Measurements from ENCODE around the gene ERG28.
"Not testable (repeated sequence)": the region's sequence is repeated elsewhere in the genome, so short reads cannot be mapped to it uniquely, and the experiment has no call there.

ERG28 gene

DNA sequence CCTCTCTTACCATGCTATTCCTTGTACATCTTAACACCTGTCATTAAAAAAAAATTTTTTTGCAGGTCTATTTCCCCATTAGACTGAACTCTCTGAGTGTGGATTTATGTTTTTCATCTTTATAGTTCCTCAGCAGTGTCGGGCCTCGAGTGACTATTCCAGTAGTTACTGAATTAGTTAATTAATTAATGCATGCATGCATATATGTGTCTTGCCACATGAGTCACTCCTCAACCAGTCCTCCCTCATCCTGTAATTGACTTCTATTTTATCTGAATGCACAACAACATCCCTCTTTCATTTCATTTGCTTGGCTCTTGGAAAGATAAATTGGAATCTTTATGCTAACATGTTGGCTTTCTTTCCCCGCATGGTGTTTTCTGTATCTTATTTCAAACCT is 35.6 kb downstream of the ERG28 start:
- no peak for DNase-seq (ENCODE audit: low read depth in 2 of 2)

DNA sequence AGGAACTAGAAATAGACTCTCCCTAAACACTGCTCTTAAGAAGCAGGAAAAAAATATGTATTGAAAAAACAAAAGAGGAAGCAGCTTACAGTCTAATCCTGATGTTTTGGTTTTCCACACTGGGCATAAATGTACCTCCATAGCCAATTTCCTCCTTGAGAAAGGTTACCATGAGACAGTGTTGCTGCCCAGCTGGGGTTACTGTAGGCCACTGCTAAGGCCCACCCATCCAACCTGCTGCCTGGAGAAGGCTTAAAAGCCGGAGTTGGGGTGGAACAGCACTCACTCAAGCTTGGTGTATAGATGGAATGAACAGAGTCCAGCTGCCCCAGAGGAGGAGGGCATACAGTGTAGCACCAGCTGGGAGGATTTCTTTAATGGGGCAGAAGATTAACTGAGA is 41.1 kb downstream of the ERG28 start:
- no peak for DNase-seq (ENCODE audit: low read depth in 2 of 2)

DNA sequence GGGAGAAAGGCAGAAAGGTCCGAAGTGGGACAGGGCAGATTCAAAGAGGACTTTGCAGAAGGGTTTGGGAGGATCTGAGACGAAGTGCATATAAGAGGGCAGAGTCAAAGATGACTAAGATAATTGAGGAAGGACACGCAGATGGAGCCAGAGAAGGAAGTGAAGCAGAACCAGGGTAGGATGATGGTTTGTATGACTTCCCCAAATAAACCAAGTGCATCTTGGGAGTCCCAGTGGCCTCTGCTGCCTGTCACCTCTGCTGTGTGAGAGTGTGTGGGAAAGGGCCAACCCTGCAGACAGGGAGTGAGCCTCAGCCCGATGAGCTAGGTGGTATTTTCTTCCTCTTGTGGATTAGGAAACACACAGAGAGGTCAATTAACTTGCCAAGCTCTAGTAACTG is 45.5 kb downstream of the ERG28 start:
- DNase-seq (ENCODE audit: low read depth in 2 of 2) = no peak

DNA sequence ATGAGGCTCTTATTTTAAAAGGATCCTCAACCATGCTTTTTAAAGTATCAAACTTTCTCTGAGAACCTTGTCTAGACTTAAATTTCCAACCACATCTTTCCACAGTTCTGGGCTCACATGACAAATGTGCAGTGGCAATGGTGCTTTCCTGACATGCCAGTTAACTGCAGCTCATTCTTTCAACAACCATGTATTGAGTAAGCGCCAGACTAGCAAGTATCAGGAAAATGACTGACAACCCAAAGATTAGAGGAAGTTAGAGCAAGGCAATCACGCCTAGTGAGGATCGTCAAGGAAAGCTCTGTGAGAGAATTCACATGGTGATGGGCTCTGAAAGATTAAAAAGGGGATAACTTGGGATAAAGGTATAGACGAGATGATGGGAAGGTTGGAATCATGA is 46.5 kb downstream of the ERG28 start:
- DNase-seq (ENCODE audit: low read depth in 2 of 2) = no peak

DNA sequence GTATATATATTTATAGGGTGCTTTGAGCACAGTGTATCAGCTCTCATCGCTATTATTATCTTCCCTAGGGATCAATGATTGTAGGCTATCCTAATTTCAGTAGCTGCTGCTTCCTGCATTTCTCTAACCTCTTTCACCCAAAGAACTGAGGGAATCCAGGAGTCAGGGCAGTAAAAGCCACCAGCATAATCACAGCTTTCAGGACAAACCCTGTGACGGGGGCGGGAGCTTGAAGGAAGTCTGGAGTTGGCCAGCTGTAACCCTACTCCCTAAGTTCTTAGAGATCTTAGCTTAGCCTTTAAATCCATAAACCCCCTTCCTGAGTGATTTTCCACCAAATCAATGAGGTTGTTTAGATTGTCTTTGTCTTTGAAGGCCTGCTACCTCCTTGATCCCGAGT is 48.5 kb downstream of the ERG28 start:
- DNase-seq (ENCODE audit: low read depth in 2 of 2) = no peak

DNA sequence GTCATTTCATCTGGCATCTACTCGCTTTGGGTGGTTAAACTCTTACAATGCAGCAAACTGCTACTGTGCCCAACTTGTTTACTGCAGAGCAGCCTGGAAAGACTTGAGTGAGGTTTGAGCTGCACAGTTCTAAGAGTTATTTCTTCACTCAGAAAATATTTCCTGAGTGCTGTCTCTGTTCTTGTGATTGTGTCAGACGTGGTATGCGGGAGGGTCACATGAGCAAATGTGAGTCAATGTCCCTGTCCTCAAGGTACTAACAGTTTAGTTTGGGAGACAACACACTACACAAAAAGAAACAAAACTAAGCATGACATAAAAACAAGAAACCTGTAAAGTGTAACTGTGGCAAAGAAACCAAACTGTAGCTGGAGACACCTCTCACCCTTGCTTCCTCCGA is 49.8 kb downstream of the ERG28 start:
- DNase-seq (ENCODE audit: low read depth in 2 of 2) = no peak

DNA sequence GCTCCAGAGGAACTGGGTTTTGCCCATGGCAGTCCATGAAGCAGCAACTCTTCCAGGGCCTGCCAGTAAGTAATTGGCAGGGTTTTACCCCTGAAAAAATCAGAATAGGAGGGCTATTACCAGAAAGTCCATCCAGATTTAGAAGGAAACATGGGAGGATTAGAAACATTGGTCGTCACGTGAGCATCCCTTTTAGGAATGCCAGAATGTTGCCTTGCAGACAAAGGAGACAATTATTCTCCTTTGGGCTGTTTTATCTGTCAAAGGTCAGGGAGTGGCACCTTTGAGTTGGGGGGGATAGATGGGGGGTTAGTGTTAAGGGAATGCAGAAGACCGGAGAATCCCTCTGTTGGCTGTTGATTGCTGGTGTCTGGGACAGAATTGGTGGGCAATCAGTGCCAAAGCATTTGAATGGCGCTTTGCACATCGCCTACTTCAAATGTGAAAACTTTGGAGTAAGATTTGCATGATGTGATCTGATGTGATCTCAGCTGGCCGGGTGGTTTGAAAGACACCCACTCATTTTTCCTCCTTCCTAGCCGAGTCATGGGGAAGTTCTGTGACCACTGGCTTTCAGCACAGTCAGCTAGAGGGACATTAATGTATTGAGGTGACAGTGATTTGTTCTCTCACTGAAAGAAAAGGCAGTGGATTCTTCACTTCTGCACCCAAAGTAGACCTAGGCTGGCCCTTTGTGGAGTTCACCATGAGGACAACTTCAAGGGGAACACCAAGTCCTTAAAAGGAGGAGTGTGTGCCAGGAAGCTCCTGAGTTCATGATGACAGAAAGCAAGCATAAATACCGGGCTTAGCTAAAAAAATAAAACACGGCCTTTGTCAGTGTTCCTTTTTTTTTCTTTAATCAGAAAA is 50.8 kb downstream of the ERG28 start:
- DNase-seq (ENCODE audit: low read depth in 2 of 2) = no peak

DNA sequence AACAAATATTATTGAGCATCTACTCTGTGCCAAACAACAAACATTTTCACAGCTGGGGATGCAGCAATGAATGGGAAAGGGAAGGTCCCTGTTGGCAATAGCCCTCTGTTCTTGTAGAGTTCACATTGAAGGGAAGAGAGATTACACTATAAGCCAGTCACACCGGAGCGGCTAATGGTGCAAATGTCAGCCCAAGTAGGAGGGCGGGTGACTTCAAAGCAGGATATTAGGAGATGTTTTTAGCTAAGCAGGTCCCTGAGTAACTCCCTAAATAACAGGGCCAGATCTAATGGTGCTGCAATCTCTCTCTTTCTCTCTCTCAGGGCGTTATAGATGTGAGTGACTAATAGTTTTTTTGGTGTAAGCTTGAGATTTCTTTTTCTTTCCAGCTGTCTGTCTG is 51.6 kb downstream of the ERG28 start:
- no peak for DNase-seq (ENCODE audit: low read depth in 2 of 2)

DNA sequence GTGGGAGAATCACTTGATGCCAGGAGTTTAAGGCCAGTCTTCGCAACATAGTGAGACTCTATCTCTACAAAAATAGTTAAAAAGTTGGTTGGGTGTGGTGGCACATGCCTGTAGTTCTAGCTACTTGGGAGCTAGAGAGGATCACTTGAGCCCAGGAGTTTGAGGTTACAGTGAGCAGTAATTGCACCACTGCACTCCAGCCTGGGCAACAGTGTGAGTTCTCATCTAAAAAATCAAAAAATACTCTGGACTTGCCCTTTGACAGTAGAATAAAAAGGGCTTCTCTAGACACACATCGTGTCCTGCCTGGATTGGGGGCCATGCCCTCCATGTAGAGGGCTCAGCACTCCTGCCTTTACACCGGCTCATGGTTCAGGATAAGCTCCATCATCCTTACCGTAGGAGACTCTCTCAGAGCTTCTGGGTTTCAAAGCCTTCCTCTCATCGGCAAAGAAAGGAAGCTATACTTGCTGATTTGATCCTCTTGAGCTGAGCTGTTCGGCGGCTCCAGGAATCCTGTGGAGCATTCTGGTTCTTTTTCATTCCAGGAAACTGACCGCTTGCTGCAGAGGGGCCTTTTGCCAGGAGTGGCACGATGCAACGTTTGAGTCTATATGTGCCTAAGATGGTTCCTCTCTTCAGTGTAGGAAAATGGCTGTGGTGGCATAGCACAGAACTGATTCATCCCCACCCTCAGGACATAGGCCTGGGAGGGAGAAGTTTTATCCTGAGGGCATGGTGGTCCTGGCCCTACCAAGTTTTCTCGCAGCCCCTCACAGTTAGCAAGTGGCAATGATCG is 52.6 kb downstream of the ERG28 start:
- no peak for DNase-seq (ENCODE audit: low read depth in 2 of 2)

DNA sequence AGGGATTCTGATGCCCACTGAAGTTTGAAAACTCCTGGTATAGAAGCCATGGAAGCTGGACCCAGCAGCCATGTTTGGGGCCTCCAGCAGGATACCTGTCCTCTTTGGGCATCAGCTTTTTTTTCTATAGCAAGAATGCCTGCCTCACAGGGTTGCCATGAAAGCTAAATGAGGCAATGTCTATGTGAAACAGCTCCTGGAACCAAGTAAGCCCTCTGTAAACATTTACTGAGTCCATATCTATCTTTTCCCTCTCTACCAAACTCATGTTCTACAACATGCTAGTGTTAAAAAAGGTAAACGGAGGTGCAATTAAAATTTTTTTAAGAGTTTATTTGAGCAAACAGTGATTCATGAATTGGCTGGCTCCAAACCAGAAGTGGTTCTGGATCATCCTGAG is 53.6 kb downstream of the ERG28 start:
- no peak for DNase-seq (ENCODE audit: low read depth in 2 of 2)

DNA sequence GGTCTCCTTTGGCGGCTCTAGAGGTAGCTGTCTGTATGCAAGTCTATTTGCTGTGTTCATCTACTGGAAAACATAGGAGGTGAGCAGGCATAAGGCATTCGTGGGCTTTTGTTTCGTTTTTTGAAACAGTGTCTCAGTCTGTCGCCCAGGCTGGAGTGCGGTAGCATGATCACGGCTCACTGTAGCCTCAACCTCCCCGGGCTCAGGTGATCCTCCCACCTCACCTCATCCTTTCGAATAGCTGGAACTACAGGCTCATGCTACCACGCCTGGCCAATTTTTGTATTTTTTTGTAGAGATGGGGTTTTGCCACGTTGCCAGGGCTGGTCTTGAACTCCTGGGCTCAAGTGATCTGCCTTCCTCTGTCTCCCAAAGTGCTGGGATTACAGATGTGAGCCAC is 54.8 kb downstream of the ERG28 start:
- DNase-seq (ENCODE audit: low read depth in 2 of 2) = no peak

DNA sequence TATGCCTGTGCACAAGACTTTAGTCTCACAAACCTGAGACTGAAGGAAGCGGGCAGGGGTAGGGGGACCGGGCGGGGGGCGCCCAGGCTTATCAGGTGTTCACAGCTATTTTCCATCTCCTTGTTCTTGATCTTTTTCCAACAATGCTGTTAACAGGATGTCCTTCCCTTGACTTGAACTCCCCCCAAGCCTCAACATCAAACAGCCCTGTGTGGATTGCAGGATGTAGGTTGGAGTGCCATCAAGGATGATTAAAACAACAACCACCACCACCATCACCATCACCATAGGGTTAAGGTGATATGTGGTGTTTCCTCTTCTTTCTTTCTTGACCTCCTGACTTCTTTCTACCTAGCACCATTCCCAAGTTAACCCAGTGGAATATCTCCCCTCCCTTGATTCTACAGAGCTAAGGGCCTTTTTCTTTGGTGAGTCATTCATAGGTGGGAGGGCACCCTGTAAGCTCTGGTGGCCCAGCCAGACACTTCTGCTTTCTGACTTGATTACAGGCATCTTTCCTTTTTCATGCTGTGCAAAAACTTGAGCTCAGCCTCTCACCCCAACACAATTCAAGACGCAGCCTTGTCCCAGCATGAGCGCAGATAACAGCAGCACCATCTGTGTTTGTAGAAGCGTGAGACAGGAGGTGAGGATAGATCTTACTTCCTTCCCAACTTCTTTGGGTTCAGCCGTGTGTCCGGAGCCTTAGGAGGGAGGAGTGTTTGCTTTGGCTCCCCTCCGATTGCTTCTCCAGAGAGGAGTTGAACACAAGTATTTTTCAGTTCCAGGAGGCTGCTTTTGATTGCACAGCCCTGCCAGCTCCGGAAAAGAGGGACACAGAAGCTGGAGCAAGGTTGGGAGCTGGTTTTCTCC is 55.5 kb downstream of the ERG28 start:
- DNase-seq (ENCODE audit: low read depth in 2 of 2) = no peak

DNA sequence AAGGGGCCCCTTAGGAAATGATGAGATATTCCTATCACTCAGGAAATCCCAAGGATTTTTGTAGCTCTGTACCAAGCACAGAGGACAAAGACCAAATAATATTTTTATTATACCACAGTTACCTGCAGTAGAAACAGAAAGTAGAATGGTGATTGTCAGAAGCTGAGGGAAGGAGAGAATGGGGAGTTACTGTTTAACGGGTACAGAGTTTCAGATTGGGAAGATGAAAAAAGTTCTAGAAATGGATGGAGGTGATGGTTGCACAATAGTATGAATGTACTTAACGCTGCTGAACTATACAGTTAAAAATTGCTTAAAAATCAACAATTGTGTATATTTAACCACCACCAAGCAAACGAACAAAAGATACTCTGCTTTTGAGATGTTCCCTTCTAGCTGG is 58.2 kb downstream of the ERG28 start:
- DNase-seq (ENCODE audit: low read depth in 2 of 2) = no peak

DNA sequence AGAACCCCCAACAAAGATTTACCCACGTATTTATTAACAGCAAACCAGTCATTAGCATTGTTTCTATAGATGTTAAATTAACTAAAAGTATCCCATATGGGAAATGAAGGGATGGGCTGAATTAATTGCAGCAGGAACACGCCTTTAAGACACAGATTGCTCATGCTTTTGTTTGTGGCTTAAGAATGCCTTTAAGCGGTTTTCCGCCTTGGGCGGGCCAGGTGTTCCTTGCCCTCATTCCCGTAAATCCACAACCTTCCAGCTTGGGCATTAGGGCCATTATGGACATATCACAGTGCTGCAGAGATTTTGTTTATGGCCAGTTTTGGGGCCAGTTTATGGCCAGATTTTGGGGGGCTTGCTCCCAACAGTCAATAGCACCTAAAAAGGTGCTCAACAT is 59.6 kb downstream of the ERG28 start:
- DNase-seq (ENCODE audit: low read depth in 2 of 2) = not testable (repeated sequence)

DNA sequence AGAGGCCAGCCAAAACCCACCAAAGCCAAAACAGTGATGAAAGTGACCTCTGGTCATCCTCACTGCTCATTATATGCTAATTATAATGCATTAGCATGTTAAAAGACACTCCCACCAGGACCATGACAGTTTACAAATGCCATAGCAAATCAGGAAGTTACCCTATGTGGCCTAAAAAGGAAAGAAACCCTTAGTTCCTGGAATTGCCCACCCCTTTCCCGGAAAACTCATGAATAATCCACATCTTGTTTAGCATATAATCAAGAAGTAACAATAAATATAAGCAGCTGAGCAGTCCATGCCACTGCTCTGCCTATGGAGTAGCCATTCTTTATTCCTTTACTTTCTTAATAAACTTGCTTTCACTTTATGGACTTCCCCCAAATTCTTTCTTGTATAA is 60.6 kb downstream of the ERG28 start:
- not testable (repeated sequence) for DNase-seq (ENCODE audit: low read depth in 2 of 2)
